Central memory CD8-positive, alpha-beta T cell (primary cell): ENCODE results near the gene BPIFA3.

Experiments
- ATAC-seq: fragments of 150-1000 bp; cut with Tn5 transposase; replicated peaks from 2 replicates; pipeline ENCODE4 v1.10.0; 2022; ENCODE audit warnings: mild to moderate bottlenecking, moderate FRiP score, moderate number of reproducible peaks; ENCODE audit not compliant: poor library complexity, severe bottlenecking; ENCODE audit errors: extremely low read depth
- DNase-seq, 2 donors: peaks; one replicate each; pipeline ENCODE4 v3.0.0; 2021; ENCODE audit warnings: low spot score in 2 of 2
- H3K27ac Mint-ChIP-seq: one replicate; pipeline ENCODE4 v1.8.0; 2022; ENCODE audit warnings: low read depth, mild to moderate bottlenecking, moderate library complexity, mixed read lengths
- H3K27me3 Mint-ChIP-seq: one replicate; pipeline ENCODE4 v1.8.0; 2022; ENCODE audit warnings: mixed read lengths
- H3K36me3 Mint-ChIP-seq: one replicate; pipeline ENCODE4 v1.8.0; 2022; ENCODE audit warnings: mild to moderate bottlenecking, moderate library complexity, mixed read lengths; ENCODE audit not compliant: insufficient read depth
- H3K4me1 Mint-ChIP-seq: one replicate; pipeline ENCODE4 v1.8.0; 2022; ENCODE audit warnings: mixed read lengths
- H3K4me3 Mint-ChIP-seq: one replicate; pipeline ENCODE4 v1.8.0; 2022; ENCODE audit warnings: mild to moderate bottlenecking, moderate library complexity, mixed read lengths
- H3K9me3 Mint-ChIP-seq: one replicate; pipeline ENCODE4 v1.8.0; 2022; ENCODE audit warnings: mixed read lengths

The BPIFA3 gene

DNA sequence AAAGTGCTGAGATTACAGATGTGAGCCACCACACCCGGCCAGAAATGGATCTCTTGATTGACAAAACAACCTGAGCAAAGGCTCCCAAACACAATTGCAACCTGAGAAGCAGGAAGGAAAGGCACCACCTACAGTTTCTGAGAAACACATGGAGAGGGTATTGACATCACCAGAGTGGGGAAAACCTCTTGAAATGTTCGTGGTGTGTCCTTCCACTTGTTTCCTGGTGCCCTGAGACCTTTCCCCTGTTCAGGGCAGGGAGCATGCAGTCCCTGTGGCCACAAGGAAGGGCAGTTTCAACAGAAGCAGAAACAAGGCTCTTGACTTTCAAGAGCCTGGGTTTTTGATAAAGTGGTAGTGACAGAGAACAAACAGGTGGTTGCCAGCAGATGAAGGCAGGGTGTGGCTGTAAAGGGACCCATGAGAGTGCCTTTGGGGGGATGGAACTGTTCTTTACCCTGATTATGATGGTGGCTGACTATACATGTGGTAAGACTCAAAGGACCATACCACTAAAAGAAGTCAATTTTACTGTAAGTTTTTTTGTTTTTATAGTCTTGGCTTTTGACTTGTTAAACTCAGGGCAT lies 15.4 kb downstream of the BPIFA3 start:
- Mint-ChIP-seq H3K27ac (no peak overlapping the region), H3K9me3 (no peaks in the 10 kb centered on the region), H3K27me3 (peaks cover 43% of the 10 kb centered on the region), H3K4me1 (no peaks in the 10 kb centered on the region), H3K4me3 (no peak overlapping the region), H3K36me3 (no peaks in the 10 kb centered on the region)
- DNase-seq (no peak), ATAC-seq (no peak)

- H3K4me3 Mint-ChIP-seq, result no peak overlapping the region
- ATAC-seq, result no peak
- H3K4me1 Mint-ChIP-seq, result no peaks in the 10 kb centered on the region
- H3K27ac Mint-ChIP-seq, result no peak overlapping the region
- H3K36me3 Mint-ChIP-seq, result no peaks in the 10 kb centered on the region
- DNase-seq, result no peak
- H3K27me3 Mint-ChIP-seq, result peaks cover 48% of the 10 kb centered on the region
- no peaks in the 10 kb centered on the region for H3K9me3 Mint-ChIP-seq
These were observed 16.1 kb downstream of the BPIFA3 start for GRCh38 chr20:33233129-33233774.

- Mint-ChIP-seq H3K4me1 (no peaks in the 10 kb centered on the region), H3K9me3 (no peaks in the 10 kb centered on the region), H3K27me3 (peaks cover 54% of the 10 kb centered on the region), H3K36me3 (no peaks in the 10 kb centered on the region), H3K27ac (no peak overlapping the region), H3K4me3 (no peak overlapping the region)
- DNase-seq, result no peak
- no peak for ATAC-seq
These were observed 16.9 kb downstream of the BPIFA3 start for GRCh38 chr20:33234050-33234449.

GRCh38 chr20:33235696-33236095 lies 18.5 kb downstream of the BPIFA3 start, which contains the start of gene BPIFA1:
BPIFA1 (plus strand) TSS chr20:33235996; CDS start chr20:33237712, 1,716 bp downstream.
- H3K4me3 Mint-ChIP-seq, result no peak within 1 kb of the TSS

GRCh38 chr20:33236351-33236750 lies 19.2 kb downstream of the BPIFA3 start:
- no peak for DNase-seq
- Mint-ChIP-seq H3K9me3 (no peaks in the 10 kb centered on the region), H3K4me1 (no peaks in the 10 kb centered on the region), H3K4me3 (no peak overlapping the region), H3K27me3 (peaks cover 59% of the 10 kb centered on the region), H3K36me3 (no peaks in the 10 kb centered on the region), H3K27ac (no peak overlapping the region)
- no peak for ATAC-seq

More at GRCh38 chr20:33235696-33236095, 18.5 kb downstream of the BPIFA3 start, which contains the start of gene BPIFA1:
- H3K27ac Mint-ChIP-seq, result no peak within 1 kb of the TSS
- ATAC-seq (no peak), DNase-seq (no peak)
- no peaks in the 10 kb centered on the region for H3K36me3 Mint-ChIP-seq
- peaks cover 59% of the 10 kb centered on the region for H3K27me3 Mint-ChIP-seq
- no peaks in the 10 kb centered on the region for H3K9me3 Mint-ChIP-seq
- no peaks in the 10 kb centered on the region for H3K4me1 Mint-ChIP-seq

GRCh38 chr20:33237989-33238388 lies 20.8 kb downstream of the BPIFA3 start:
- DNase-seq (no peak), ATAC-seq (no peak)
- H3K36me3 Mint-ChIP-seq, result no peaks in the 10 kb centered on the region
- no peak overlapping the region for H3K4me3 Mint-ChIP-seq
- no peak overlapping the region for H3K27ac Mint-ChIP-seq
- no peaks in the 10 kb centered on the region for H3K9me3 Mint-ChIP-seq
- H3K4me1 Mint-ChIP-seq, result no peaks in the 10 kb centered on the region
- H3K27me3 Mint-ChIP-seq, result peaks cover 51% of the 10 kb centered on the region

GRCh38 chr20:33239418-33239817 lies 22.3 kb downstream of the BPIFA3 start:
- Mint-ChIP-seq H3K36me3 (no peaks in the 10 kb centered on the region), H3K27me3 (peaks cover 38% of the 10 kb centered on the region), H3K9me3 (no peaks in the 10 kb centered on the region), H3K4me1 (no peaks in the 10 kb centered on the region), H3K27ac (no peak overlapping the region), H3K4me3 (no peak overlapping the region)
- ATAC-seq (no peak), DNase-seq (no peak)

GRCh38 chr20:33239979-33240736 lies 23.0 kb downstream of the BPIFA3 start:
- Mint-ChIP-seq H3K4me1 (no peaks in the 10 kb centered on the region), H3K27me3 (peaks cover 38% of the 10 kb centered on the region), H3K9me3 (no peaks in the 10 kb centered on the region), H3K27ac (no peak overlapping the region), H3K36me3 (no peaks in the 10 kb centered on the region), H3K4me3 (no peak overlapping the region)
- DNase-seq (no peak), ATAC-seq (no peak)

GRCh38 chr20:33240923-33241322 lies 23.8 kb downstream of the BPIFA3 start:
- peaks cover 38% of the 10 kb centered on the region for H3K27me3 Mint-ChIP-seq
- no peaks in the 10 kb centered on the region for H3K36me3 Mint-ChIP-seq
- no peak overlapping the region for H3K27ac Mint-ChIP-seq
- DNase-seq, result no peak
- no peak overlapping the region for H3K4me3 Mint-ChIP-seq
- H3K4me1 Mint-ChIP-seq, result no peaks in the 10 kb centered on the region
- ATAC-seq, result no peak
- no peaks in the 10 kb centered on the region for H3K9me3 Mint-ChIP-seq

DNA sequence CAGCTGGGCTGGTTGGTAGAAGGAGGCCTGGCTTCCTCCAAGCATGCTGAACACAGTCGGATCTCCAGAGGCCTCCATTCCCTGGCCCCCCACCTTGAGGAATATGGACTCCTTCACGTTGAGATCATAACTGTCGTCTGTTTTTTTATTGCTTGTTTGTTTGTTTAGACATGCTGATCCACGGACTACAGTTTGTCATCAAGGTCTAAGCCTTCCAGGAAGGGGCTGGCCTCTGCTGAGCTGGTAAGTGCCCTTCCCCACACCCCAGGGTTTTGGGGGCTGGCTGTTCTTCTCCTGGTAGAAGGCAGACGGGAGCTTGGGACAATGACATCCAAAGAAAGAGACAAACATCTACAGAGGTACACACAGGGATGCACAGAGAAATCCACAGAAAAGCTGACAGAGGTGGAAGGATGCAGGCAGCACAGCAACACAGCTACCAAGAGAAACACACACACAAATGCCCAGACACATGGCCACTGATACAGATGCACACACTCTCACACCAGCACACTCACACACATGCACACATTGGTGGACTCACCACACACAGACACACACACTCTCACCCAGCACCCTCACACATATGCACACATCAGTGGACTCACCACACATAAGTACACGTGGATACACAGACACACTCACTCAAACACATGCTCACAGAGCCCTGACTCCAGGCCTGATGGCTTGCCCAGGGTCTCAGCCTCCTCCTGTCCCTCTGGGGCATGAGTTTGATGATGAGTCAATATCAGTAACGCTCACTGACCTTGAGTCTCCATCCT lies 25.4 kb downstream of the BPIFA3 start:
- H3K27me3 Mint-ChIP-seq, result peaks cover 29% of the 10 kb centered on the region
- H3K27ac Mint-ChIP-seq, result no peak overlapping the region
- H3K9me3 Mint-ChIP-seq, result no peaks in the 10 kb centered on the region
- DNase-seq, result no peak
- H3K4me1 Mint-ChIP-seq, result no peaks in the 10 kb centered on the region
- no peak for ATAC-seq
- no peak overlapping the region for H3K4me3 Mint-ChIP-seq
- H3K36me3 Mint-ChIP-seq, result no peaks in the 10 kb centered on the region

DNA sequence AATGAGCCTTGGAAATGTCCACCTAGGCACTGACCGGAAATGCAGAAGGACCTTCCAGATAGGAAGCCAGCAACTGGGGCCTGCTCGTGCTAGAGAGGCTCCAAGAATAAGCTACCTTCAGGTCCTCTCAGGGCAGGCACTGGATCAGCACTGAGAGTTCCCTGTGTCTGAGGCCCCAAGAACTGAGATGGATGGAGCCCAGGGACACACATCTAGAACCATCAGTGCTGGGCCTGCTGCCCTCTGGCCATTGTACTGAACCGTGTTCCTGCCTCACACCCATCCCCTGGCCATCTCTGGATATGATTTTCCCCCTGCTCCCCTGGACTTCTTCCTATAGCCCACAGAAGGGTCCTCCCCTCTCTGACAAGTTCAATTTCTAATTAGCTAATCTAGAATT lies 28.9 kb downstream of the BPIFA3 start:
- no peak for DNase-seq

DNA sequence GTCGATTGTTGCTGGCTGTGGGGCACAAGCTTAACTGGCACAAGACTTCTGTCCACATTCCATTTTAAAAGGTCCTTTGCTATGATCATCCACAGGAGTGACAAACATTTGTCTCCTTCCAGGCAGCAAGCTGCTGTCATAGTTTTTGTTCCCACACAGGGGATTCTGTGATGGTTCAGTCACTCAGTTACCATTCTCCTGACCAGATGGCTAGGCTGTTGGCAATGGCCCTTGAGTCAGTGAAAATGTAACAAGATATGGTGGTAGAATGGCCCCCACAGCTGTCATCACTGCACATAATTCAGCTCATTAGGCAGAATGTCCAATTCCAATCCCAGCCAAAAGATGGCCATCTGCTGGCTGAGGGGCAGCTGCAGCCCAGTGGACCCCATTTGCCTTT lies 32.3 kb downstream of the BPIFA3 start:
- DNase-seq (no peak), ATAC-seq (no peak)
- no peaks in the 10 kb centered on the region for H3K9me3 Mint-ChIP-seq
- H3K36me3 Mint-ChIP-seq, result no peaks in the 10 kb centered on the region
- no peak overlapping the region for H3K4me3 Mint-ChIP-seq
- no peak overlapping the region for H3K27ac Mint-ChIP-seq
- H3K4me1 Mint-ChIP-seq, result no peaks in the 10 kb centered on the region
- peaks cover 8% of the 10 kb centered on the region for H3K27me3 Mint-ChIP-seq

More for the DNA sequence above, 28.9 kb downstream of the BPIFA3 start:
- Mint-ChIP-seq H3K4me1 (no peaks in the 10 kb centered on the region), H3K4me3 (no peak overlapping the region), H3K36me3 (no peaks in the 10 kb centered on the region), H3K27me3 (no peaks in the 10 kb centered on the region), H3K9me3 (no peaks in the 10 kb centered on the region), H3K27ac (no peak overlapping the region)
- no peak for ATAC-seq
